WTC11 (cell line): ENCODE measurements around the gene TTLL11. TPM values are rescaled to one million over a fixed set of nuclear protein-coding genes. Genes with fewer than 3 reads are reported as not detected.

Experiments used
- ATAC-seq: fragments of 200-7000 bp; cut with Tn5 transposase; 2 replicates; pipeline ENCODE4 v1.10.0; 2021; ENCODE audit warnings: mild to moderate bottlenecking, moderate library complexity
- CTCF ChIA-PET: fragments of 300-600 bp; sonication (Branson Sonifier 250); formaldehyde crosslinking; loops from one replicate; lab custom pipeline; 2021; ENCODE audit warnings: antibody characterized with exemption; lab: Charles Lee
- POLR2A ChIA-PET: fragments of 350-600 bp; sonication (Branson Sonifier 250); formaldehyde crosslinking; loops from one replicate; lab custom pipeline; 2021; ENCODE audit warnings: antibody characterized with exemption; lab: Charles Lee
- DNase-seq: peaks from one replicate; pipeline ENCODE4 v3.0.0; 2021; ENCODE audit warnings: low spot score
- H3K27ac Mint-ChIP-seq: 2 replicates; pipeline ENCODE4 v1.8.0; 2021; ENCODE audit warnings: mixed read lengths
- H3K27me3 Mint-ChIP-seq: 2 replicates; pipeline ENCODE4 v1.8.0; 2021; ENCODE audit warnings: low read depth, mild to moderate bottlenecking, moderate library complexity, mixed read lengths
- H3K36me3 Mint-ChIP-seq: 2 replicates; pipeline ENCODE4 v1.8.0; 2021; ENCODE audit warnings: mixed read lengths
- H3K4me1 Mint-ChIP-seq: 2 replicates; pipeline ENCODE4 v1.8.0; 2022; ENCODE audit warnings: mixed read lengths
- H3K4me3 Mint-ChIP-seq: 2 replicates; pipeline ENCODE4 v1.8.0; 2021; ENCODE audit warnings: mild to moderate bottlenecking, moderate library complexity, mixed read lengths
- H3K9me3 Mint-ChIP-seq: 2 replicates; pipeline ENCODE4 v1.8.0; 2021; ENCODE audit warnings: mixed read lengths
- AR ChIP-seq: fragments of 250-450 bp; sonication (Bioruptor Pico); IDR thresholded peaks from 2 replicates; pipeline ENCODE4 v1.9.0; 2021; ENCODE audit warnings: mild to moderate bottlenecking
- CBFB ChIP-seq: sonication (generic); formaldehyde crosslinking; IDR thresholded peaks from 2 replicates; pipeline ENCODE4 v1.8.1; 2022; ENCODE audit warnings: mild to moderate bottlenecking, low read depth, missing genetic modification reagents
- CDX4 ChIP-seq: fragments of 250-450 bp; sonication (Bioruptor Pico); IDR thresholded peaks from 2 replicates; pipeline ENCODE4 v1.9.0; 2021; ENCODE audit warnings: moderate library complexity, mild to moderate bottlenecking, inconsistent platforms, borderline replicate concordance
- E2F1 ChIP-seq: sonication (generic); formaldehyde crosslinking; IDR thresholded peaks from 2 replicates; pipeline ENCODE4 v1.8.0; 2022; ENCODE audit warnings: mild to moderate bottlenecking, missing genetic modification reagents
- ELF4 ChIP-seq: sonication (generic); formaldehyde crosslinking; IDR thresholded peaks from 2 replicates; pipeline ENCODE4 v1.8.1; 2022; ENCODE audit warnings: low read depth, mild to moderate bottlenecking, moderate library complexity, missing genetic modification reagents
- FOXJ3 ChIP-seq: sonication (generic); formaldehyde crosslinking; IDR thresholded peaks from 2 replicates; pipeline ENCODE4 v1.9.0; 2021; ENCODE audit warnings: missing genetic modification reagents, mild to moderate bottlenecking, borderline replicate concordance
- JAZF1 ChIP-seq: fragments of 250-450 bp; sonication (Bioruptor Pico); IDR thresholded peaks from 2 replicates; pipeline ENCODE4 v1.9.0; 2021; ENCODE audit warnings: moderate library complexity, mild to moderate bottlenecking, inconsistent platforms
- MAX ChIP-seq: sonication (generic); formaldehyde crosslinking; IDR thresholded peaks from 2 replicates; pipeline ENCODE4 v1.8.0; 2022; ENCODE audit warnings: mild to moderate bottlenecking, missing genetic modification reagents
- MLX ChIP-seq: sonication (generic); formaldehyde crosslinking; IDR thresholded peaks from 2 replicates; pipeline ENCODE4 v1.8.1; 2023; ENCODE audit warnings: mild to moderate bottlenecking, missing genetic modification reagents, moderate library complexity
- OVOL2 ChIP-seq: fragments of 250-450 bp; sonication (Bioruptor Pico); IDR thresholded peaks from 2 replicates; pipeline ENCODE4 v1.9.0; 2021; ENCODE audit warnings: mild to moderate bottlenecking, borderline replicate concordance
- RELA ChIP-seq: sonication (generic); formaldehyde crosslinking; IDR thresholded peaks from 2 replicates; pipeline ENCODE4 v1.8.1; 2022; ENCODE audit warnings: missing genetic modification reagents, mild to moderate bottlenecking, borderline replicate concordance
- SOX15 ChIP-seq: fragments of 250-450 bp; sonication (Bioruptor Pico); IDR thresholded peaks from 2 replicates; pipeline ENCODE4 v1.9.0; 2021; ENCODE audit warnings: mild to moderate bottlenecking
- SP1 ChIP-seq: sonication (generic); formaldehyde crosslinking; conservative IDR thresholded peaks from 2 replicates; pipeline ENCODE4 v1.8.1; 2022; ENCODE audit warnings: missing genetic modification reagents
- STAT6 ChIP-seq: sonication (generic); formaldehyde crosslinking; conservative IDR thresholded peaks from 2 replicates; pipeline ENCODE4 v1.8.1; 2023; ENCODE audit warnings: mild to moderate bottlenecking, low read depth, missing genetic modification reagents, moderate library complexity
- ZNF232 ChIP-seq: sonication (generic); formaldehyde crosslinking; IDR thresholded peaks from 2 replicates; pipeline ENCODE4 v1.8.0; 2022; ENCODE audit warnings: mild to moderate bottlenecking, missing genetic modification reagents
- ZNF425 ChIP-seq: fragments of 250-450 bp; sonication (Bioruptor Pico); conservative IDR thresholded peaks from 2 replicates; pipeline ENCODE4 v1.9.0; 2021; ENCODE audit warnings: mild to moderate bottlenecking
- ZNF512 ChIP-seq: sonication (generic); formaldehyde crosslinking; IDR thresholded peaks from 2 replicates; pipeline ENCODE4 v1.8.1; 2022; ENCODE audit warnings: missing genetic modification reagents, borderline replicate concordance
- total RNA-seq: library from RNA; stranded (reverse); gene quantifications from 3 replicates; pipeline ENCODE4 v1.2.3, GENCODE V29; 2021

Gene TTLL11
- total RNA-seq, 1 experiment from 2014 or later, result 1.1 TPM

GRCh38 chr9:121999556-121999955 is 93.6 kb downstream of the TTLL11 start (continued):
- TF ChIP-seq CDX4, result no peak
- TF ChIP-seq JAZF1 (CRISPR knock-in tag), result no peak
- TF ChIP-seq CBFB (CRISPR knock-in tag), result no peak
- no peak for TF ChIP-seq ELF4 (CRISPR knock-in tag)
- no peak for TF ChIP-seq MLX
- TF ChIP-seq E2F1, result no peak
- TF ChIP-seq STAT6, result no peak

GRCh38 chr9:121998513-121999049 is 94.5 kb downstream of the TTLL11 start:
- CTCF ChIA-PET, result interaction anchor here (1.5 kb wide), 1 partner anchor 10 kb away, joined by 5 read pairs; no protein-coding TSS in a partner anchor

GRCh38 chr9:121997791-121998190 is 95.3 kb downstream of the TTLL11 start:
- DNase-seq (no peak), ATAC-seq (no peak)
- H3K9me3 Mint-ChIP-seq, result no peaks in the 10 kb centered on the region
- ChIA-PET POLR2A (interaction anchor here (0.6 kb wide), 1 partner anchor 419 kb away, joined by 3 read pairs; no protein-coding TSS in a partner anchor), CTCF (interaction anchor here (1.1 to 1.8 kb wide), 4 partner anchors 8 to 311 kb away, joined by 4 to 11 read pairs (median 4); no protein-coding TSS in a partner anchor)
- H3K27ac Mint-ChIP-seq, result no peak overlapping the region
- H3K36me3 Mint-ChIP-seq, result no peaks in the 10 kb centered on the region
- H3K27me3 Mint-ChIP-seq, result peaks cover 47% of the 10 kb centered on the region
- H3K4me3 Mint-ChIP-seq, result no peak overlapping the region
- TF ChIP-seq FOXJ3 (CRISPR knock-in tag), result no peak
- peaks cover 17% of the 10 kb centered on the region for H3K4me1 Mint-ChIP-seq

More at GRCh38 chr9:121998513-121999049, 94.5 kb downstream of the TTLL11 start:
- no peaks in the 10 kb centered on the region for H3K36me3 Mint-ChIP-seq
- H3K27me3 Mint-ChIP-seq, result peaks cover 55% of the 10 kb centered on the region
- TF ChIP-seq ZNF512 (CRISPR knock-in tag) (no peak), MAX (CRISPR knock-in tag) (no peak), SP1 (CRISPR knock-in tag) (no peak), ZNF232 (CRISPR knock-in tag) (no peak)
- no peaks in the 10 kb centered on the region for H3K9me3 Mint-ChIP-seq
- DNase-seq (no peak), ATAC-seq (no peak)
- H3K27ac Mint-ChIP-seq, result no peak overlapping the region
- H3K4me3 Mint-ChIP-seq, result no peak overlapping the region
- POLR2A ChIA-PET, result no interaction called here
- peaks cover 17% of the 10 kb centered on the region for H3K4me1 Mint-ChIP-seq

GRCh38 chr9:121996783-121997182 is 96.3 kb downstream of the TTLL11 start:
- Mint-ChIP-seq H3K36me3 (no peaks in the 10 kb centered on the region), H3K27me3 (peaks cover 45% of the 10 kb centered on the region), H3K9me3 (no peaks in the 10 kb centered on the region), H3K4me3 (no peak overlapping the region), H3K4me1 (peaks cover 9% of the 10 kb centered on the region), H3K27ac (no peak overlapping the region)
- ATAC-seq, result no peak
- POLR2A ChIA-PET, result no interaction called here
- CTCF ChIA-PET, result interaction anchor here (0.8 to 1.8 kb wide), 6 partner anchors 9 to 313 kb away, joined by 3 to 11 read pairs (median 4); no protein-coding TSS in a partner anchor
- DNase-seq, result no peak
- TF ChIP-seq AR (CRISPR knock-in tag) (no peak), OVOL2 (CRISPR knock-in tag) (no peak), ZNF425 (no peak), RELA (CRISPR knock-in tag) (no peak), SOX15 (CRISPR knock-in tag) (no peak)
